WTC11 (cell line): ENCODE data around the gene PITPNM3.

Source experiments
- KAT7 ChIP-seq: sonication (generic); formaldehyde crosslinking; IDR thresholded peaks from 2 replicates; pipeline ENCODE4 v1.8.1; 2023; ENCODE audit warnings: missing genetic modification reagents, mild to moderate bottlenecking, borderline replicate concordance
- NFYB ChIP-seq: sonication (generic); formaldehyde crosslinking; conservative IDR thresholded peaks from 2 replicates; pipeline ENCODE4 v1.8.0; 2022; ENCODE audit warnings: low read depth, missing genetic modification reagents
- TF ChIP-seq, protein P1 (sequence below): sonication (generic); formaldehyde crosslinking; IDR thresholded peaks from 2 replicates; pipeline ENCODE4 v1.8.1; 2023; ENCODE audit warnings: mild to moderate bottlenecking, missing genetic modification reagents, moderate library complexity
- TF ChIP-seq, protein P2 (sequence below): fragments of 200-600 bp; IDR thresholded peaks from 2 replicates; pipeline ENCODE4 v1.8.0; 2022; ENCODE audit warnings: antibody characterized with exemption
- TF ChIP-seq, protein P3 (sequence below): sonication (generic); formaldehyde crosslinking; IDR thresholded peaks from 2 replicates; pipeline ENCODE4 v1.8.0; 2022; ENCODE audit warnings: mild to moderate bottlenecking, missing genetic modification reagents
- TF ChIP-seq, protein P4 (sequence below): sonication (generic); formaldehyde crosslinking; IDR thresholded peaks from 2 replicates; pipeline ENCODE4 v1.8.0; 2022; ENCODE audit warnings: mild to moderate bottlenecking, missing genetic modification reagents
- TF ChIP-seq, protein P5 (sequence below): sonication (generic); formaldehyde crosslinking; IDR thresholded peaks from 2 replicates; pipeline ENCODE4 v1.8.1; 2023; ENCODE audit warnings: mild to moderate bottlenecking, missing genetic modification reagents, moderate library complexity
- TF ChIP-seq, protein P6 (sequence below): sonication (generic); formaldehyde crosslinking; conservative IDR thresholded peaks from 2 replicates; pipeline ENCODE4 v1.8.1; 2022; ENCODE audit warnings: mild to moderate bottlenecking, missing genetic modification reagents
- TF ChIP-seq, protein P7 (sequence below): sonication (generic); formaldehyde crosslinking; IDR thresholded peaks from 2 replicates; pipeline ENCODE4 v1.8.1; 2022; ENCODE audit warnings: missing genetic modification reagents, borderline replicate concordance
- TF ChIP-seq, protein P8 (sequence below): sonication (generic); formaldehyde crosslinking; IDR thresholded peaks from 2 replicates; pipeline ENCODE4 v1.8.0; 2023; ENCODE audit warnings: mild to moderate bottlenecking, missing genetic modification reagents
- TF ChIP-seq, protein P9 (sequence below): sonication (generic); formaldehyde crosslinking; IDR thresholded peaks from 2 replicates; pipeline ENCODE4 v1.8.0; 2023; ENCODE audit warnings: missing genetic modification reagents, mild to moderate bottlenecking, borderline replicate concordance

DNA sequence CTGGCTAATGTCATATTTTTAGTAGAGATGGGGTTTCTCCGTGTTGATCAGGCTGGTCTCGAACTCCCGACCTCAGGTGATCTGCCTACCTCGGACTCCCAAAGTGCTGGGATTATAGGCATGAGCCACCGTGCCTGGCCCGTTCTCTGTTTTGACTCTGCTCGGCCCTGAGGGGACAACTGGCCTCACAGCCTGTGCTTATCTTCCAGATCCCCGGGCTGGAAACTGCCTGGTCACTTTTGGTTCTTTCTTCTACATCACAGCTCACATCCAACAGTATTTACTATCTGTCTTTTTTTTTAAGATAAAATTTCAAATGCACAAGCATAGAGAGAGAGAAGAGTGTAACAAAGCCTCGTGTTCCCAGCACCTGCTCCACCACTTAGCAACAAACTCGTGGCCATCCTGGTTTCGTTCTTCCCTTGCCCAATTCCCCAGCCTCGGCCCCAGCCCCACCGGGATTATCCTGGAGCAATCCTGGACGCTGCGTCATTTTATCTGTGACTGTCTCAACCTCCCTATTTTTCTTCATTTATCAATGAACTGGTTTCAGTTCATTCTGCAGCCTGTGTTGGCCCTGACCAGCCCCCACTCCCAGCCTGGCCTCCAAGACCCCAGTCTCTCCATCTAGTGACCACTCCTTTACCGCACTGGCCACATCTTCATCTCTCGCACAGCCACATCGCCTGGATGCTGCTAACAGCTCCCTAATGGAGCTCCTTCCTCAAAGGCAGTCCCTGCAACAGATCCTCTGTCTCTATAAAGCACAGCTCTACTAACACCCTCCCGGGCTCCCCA is 91.0 kb downstream of the PITPNM3 start:
- TF ChIP-seq, protein P1, sequence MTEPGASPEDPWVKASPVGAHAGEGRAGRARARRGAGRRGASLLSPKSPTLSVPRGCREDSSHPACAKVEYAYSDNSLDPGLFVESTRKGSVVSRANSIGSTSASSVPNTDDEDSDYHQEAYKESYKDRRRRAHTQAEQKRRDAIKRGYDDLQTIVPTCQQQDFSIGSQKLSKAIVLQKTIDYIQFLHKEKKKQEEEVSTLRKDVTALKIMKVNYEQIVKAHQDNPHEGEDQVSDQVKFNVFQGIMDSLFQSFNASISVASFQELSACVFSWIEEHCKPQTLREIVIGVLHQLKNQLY (CRISPR knock-in tag), result no peak
- TF ChIP-seq, protein P2, sequence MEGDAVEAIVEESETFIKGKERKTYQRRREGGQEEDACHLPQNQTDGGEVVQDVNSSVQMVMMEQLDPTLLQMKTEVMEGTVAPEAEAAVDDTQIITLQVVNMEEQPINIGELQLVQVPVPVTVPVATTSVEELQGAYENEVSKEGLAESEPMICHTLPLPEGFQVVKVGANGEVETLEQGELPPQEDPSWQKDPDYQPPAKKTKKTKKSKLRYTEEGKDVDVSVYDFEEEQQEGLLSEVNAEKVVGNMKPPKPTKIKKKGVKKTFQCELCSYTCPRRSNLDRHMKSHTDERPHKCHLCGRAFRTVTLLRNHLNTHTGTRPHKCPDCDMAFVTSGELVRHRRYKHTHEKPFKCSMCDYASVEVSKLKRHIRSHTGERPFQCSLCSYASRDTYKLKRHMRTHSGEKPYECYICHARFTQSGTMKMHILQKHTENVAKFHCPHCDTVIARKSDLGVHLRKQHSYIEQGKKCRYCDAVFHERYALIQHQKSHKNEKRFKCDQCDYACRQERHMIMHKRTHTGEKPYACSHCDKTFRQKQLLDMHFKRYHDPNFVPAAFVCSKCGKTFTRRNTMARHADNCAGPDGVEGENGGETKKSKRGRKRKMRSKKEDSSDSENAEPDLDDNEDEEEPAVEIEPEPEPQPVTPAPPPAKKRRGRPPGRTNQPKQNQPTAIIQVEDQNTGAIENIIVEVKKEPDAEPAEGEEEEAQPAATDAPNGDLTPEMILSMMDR, result no peak
- TF ChIP-seq, protein P3, sequence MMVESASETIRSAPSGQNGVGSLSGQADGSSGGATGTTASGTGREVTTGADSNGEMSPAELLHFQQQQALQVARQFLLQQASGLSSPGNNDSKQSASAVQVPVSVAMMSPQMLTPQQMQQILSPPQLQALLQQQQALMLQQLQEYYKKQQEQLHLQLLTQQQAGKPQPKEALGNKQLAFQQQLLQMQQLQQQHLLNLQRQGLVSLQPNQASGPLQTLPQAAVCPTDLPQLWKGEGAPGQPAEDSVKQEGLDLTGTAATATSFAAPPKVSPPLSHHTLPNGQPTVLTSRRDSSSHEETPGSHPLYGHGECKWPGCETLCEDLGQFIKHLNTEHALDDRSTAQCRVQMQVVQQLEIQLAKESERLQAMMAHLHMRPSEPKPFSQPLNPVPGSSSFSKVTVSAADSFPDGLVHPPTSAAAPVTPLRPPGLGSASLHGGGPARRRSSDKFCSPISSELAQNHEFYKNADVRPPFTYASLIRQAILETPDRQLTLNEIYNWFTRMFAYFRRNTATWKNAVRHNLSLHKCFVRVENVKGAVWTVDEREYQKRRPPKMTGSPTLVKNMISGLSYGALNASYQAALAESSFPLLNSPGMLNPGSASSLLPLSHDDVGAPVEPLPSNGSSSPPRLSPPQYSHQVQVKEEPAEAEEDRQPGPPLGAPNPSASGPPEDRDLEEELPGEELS (CRISPR knock-in tag), result no peak
- TF ChIP-seq, protein P4, sequence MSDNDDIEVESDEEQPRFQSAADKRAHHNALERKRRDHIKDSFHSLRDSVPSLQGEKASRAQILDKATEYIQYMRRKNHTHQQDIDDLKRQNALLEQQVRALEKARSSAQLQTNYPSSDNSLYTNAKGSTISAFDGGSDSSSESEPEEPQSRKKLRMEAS (CRISPR knock-in tag), result no peak
- TF ChIP-seq, protein P5, sequence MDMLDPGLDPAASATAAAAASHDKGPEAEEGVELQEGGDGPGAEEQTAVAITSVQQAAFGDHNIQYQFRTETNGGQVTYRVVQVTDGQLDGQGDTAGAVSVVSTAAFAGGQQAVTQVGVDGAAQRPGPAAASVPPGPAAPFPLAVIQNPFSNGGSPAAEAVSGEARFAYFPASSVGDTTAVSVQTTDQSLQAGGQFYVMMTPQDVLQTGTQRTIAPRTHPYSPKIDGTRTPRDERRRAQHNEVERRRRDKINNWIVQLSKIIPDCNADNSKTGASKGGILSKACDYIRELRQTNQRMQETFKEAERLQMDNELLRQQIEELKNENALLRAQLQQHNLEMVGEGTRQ, result no peak
- TF ChIP-seq KAT7 (CRISPR knock-in tag) (no peak), NFYB (no peak)
- TF ChIP-seq, protein P6, sequence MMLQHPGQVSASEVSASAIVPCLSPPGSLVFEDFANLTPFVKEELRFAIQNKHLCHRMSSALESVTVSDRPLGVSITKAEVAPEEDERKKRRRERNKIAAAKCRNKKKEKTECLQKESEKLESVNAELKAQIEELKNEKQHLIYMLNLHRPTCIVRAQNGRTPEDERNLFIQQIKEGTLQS, result no peak
- TF ChIP-seq, protein P7, sequence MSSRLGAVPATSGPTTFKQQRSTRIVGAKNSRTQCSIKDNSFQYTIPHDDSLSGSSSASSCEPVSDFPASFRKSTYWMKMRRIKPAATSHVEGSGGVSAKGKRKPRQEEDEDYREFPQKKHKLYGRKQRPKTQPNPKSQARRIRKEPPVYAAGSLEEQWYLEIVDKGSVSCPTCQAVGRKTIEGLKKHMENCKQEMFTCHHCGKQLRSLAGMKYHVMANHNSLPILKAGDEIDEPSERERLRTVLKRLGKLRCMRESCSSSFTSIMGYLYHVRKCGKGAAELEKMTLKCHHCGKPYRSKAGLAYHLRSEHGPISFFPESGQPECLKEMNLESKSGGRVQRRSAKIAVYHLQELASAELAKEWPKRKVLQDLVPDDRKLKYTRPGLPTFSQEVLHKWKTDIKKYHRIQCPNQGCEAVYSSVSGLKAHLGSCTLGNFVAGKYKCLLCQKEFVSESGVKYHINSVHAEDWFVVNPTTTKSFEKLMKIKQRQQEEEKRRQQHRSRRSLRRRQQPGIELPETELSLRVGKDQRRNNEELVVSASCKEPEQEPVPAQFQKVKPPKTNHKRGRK, result no peak
- TF ChIP-seq, protein P8, sequence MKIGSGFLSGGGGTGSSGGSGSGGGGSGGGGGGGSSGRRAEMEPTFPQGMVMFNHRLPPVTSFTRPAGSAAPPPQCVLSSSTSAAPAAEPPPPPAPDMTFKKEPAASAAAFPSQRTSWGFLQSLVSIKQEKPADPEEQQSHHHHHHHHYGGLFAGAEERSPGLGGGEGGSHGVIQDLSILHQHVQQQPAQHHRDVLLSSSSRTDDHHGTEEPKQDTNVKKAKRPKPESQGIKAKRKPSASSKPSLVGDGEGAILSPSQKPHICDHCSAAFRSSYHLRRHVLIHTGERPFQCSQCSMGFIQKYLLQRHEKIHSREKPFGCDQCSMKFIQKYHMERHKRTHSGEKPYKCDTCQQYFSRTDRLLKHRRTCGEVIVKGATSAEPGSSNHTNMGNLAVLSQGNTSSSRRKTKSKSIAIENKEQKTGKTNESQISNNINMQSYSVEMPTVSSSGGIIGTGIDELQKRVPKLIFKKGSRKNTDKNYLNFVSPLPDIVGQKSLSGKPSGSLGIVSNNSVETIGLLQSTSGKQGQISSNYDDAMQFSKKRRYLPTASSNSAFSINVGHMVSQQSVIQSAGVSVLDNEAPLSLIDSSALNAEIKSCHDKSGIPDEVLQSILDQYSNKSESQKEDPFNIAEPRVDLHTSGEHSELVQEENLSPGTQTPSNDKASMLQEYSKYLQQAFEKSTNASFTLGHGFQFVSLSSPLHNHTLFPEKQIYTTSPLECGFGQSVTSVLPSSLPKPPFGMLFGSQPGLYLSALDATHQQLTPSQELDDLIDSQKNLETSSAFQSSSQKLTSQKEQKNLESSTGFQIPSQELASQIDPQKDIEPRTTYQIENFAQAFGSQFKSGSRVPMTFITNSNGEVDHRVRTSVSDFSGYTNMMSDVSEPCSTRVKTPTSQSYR (CRISPR knock-in tag), result no peak
- TF ChIP-seq, protein P9, sequence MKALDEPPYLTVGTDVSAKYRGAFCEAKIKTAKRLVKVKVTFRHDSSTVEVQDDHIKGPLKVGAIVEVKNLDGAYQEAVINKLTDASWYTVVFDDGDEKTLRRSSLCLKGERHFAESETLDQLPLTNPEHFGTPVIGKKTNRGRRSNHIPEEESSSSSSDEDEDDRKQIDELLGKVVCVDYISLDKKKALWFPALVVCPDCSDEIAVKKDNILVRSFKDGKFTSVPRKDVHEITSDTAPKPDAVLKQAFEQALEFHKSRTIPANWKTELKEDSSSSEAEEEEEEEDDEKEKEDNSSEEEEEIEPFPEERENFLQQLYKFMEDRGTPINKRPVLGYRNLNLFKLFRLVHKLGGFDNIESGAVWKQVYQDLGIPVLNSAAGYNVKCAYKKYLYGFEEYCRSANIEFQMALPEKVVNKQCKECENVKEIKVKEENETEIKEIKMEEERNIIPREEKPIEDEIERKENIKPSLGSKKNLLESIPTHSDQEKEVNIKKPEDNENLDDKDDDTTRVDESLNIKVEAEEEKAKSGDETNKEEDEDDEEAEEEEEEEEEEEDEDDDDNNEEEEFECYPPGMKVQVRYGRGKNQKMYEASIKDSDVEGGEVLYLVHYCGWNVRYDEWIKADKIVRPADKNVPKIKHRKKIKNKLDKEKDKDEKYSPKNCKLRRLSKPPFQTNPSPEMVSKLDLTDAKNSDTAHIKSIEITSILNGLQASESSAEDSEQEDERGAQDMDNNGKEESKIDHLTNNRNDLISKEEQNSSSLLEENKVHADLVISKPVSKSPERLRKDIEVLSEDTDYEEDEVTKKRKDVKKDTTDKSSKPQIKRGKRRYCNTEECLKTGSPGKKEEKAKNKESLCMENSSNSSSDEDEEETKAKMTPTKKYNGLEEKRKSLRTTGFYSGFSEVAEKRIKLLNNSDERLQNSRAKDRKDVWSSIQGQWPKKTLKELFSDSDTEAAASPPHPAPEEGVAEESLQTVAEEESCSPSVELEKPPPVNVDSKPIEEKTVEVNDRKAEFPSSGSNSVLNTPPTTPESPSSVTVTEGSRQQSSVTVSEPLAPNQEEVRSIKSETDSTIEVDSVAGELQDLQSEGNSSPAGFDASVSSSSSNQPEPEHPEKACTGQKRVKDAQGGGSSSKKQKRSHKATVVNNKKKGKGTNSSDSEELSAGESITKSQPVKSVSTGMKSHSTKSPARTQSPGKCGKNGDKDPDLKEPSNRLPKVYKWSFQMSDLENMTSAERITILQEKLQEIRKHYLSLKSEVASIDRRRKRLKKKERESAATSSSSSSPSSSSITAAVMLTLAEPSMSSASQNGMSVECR (CRISPR knock-in tag), result no peak
